Upper lobe of left lung (tissue), 6 donors: ENCODE results near the gene RIMS4. TPM values are rescaled to one million over a fixed set of nuclear protein-coding genes. Genes with fewer than 3 reads are reported as not detected.

Experiments
- ATAC-seq, 2 donors: fragments of 200-7000 bp; cut with Tn5 transposase; one replicate each; pipeline ENCODE4 v1.9.1; 2022; ENCODE audit warnings: mild to moderate bottlenecking in 2 of 2, moderate library complexity in 2 of 2; ENCODE audit not compliant: low FRiP score in 2 of 2
- DNase-seq, 2 donors: peaks; one replicate each; pipeline ENCODE4 v3.0.0-alpha.2; 2019 to 2020
- H3K27ac ChIP-seq, 4 donors: fragments of 200-600 bp; sonication (generic); one replicate each; pipeline ENCODE4 v1.5.1; 2016 to 2019
- H3K27me3 ChIP-seq, 4 donors: fragments of 200-600 bp; sonication (generic); one replicate each; pipeline ENCODE4 v1.5.1; 2017 to 2019
- H3K36me3 ChIP-seq, 4 donors: fragments of 200-600 bp; sonication (generic); one replicate each; pipeline ENCODE4 v1.5.1; 2016 to 2019
- H3K4me1 ChIP-seq, 4 donors: fragments of 200-600 bp; sonication (generic); one replicate each; pipeline ENCODE4 v1.5.1; 2018 to 2019
- H3K4me3 ChIP-seq, 4 donors: fragments of 200-600 bp; sonication (generic); one replicate each; pipeline ENCODE4 v1.5.1; 2017 to 2019; ENCODE audit warnings: mild to moderate bottlenecking in 2 of 4, moderate library complexity in 1 of 4
- H3K9me3 ChIP-seq, 4 donors: fragments of 200-600 bp; sonication (generic); one replicate each; pipeline ENCODE4 v1.5.1; 2018 to 2019
- CTCF ChIP-seq, 6 experiments: fragments of 450-650 bp in 4 of 6; fragments of 200-600 bp in 2 of 6; sonication (generic) in 2 of 6; IDR thresholded peaks; one replicate each; pipeline ENCODE4 v1.5.1; 2016 to 2019; ENCODE audit warnings: antibody characterized with exemption in 6 of 6
- EP300 ChIP-seq, 4 donors: sonication (generic); formaldehyde crosslinking; IDR thresholded peaks; one replicate each; pipeline ENCODE4 v1.5.1; 2017; ENCODE audit warnings: antibody characterized with exemption in 4 of 4, control low read depth in 2 of 4
- POLR2A ChIP-seq, 4 donors: fragments of 450-650 bp; IDR thresholded peaks; one replicate each; pipeline ENCODE4 v1.5.1; 2016 to 2017; ENCODE audit warnings: antibody characterized with exemption in 4 of 4, mild to moderate bottlenecking in 2 of 4
- POLR2AphosphoS5 ChIP-seq, 2 donors: sonication (generic); formaldehyde crosslinking; IDR thresholded peaks; one replicate each; pipeline ENCODE4 v1.5.1; 2017; ENCODE audit warnings: antibody characterized with exemption in 2 of 2
- WGBS, 2 donors: methylation state at CpG; one replicate each; pipeline ENCODE4 v1.1.5; 2017 to 2018; 5-methylcytosine and 5-hydroxymethylcytosine counted together
- total RNA-seq, 6 donors: library from RNA; depleted of rRNA in 4 of 6; stranded (reverse); fragments of >200 nt in 4 of 6; gene quantifications; one replicate each; pipeline versions ENCODE4 v1.1.0 to v1.2.1, GENCODE V29; 2016 to 2021
- donor health status: DM: no; HTN: no; CAD: no; lungs with moderate emphysema.
- donor health status: DM: no; HTN: yes; CAD: no; lungs with severe emphysema.

The RIMS4 gene
- total RNA-seq, 6 donors from 2014 or later: 1.0 to 2.2 (median 2.1) TPM

- DNase-seq (no peak), ATAC-seq (no peak)
- Histone ChIP-seq H3K4me1 (peaks cover 10 to 29% (median 24%) of the 10 kb centered on the region in 4 donors), H3K36me3 (no peaks in the 10 kb centered on the region), H3K9me3 (no peaks in the 10 kb centered on the region), H3K27ac (peak overlapping the region in 3 of 4 donors; percentile 35 to 80 (median 79)), H3K27me3 (no peaks in the 10 kb centered on the region), H3K4me3 (no peak overlapping the region)
- 86% methylated on average over 1 to 4 of the region's 4 CpGs for WGBS, 2 donors
- TF ChIP-seq CTCF (IDR thresholded peaks at IDR 0.05) (no peak), EP300 (IDR thresholded peaks at IDR 0.05) (no peak), POLR2A (IDR thresholded peaks at IDR 0.05) (no peak), POLR2AphosphoS5 (IDR thresholded peaks at IDR 0.05) (no peak)
Measured at GRCh38 chr20:44704551-44704971, 105.8 kb downstream of the RIMS4 start.

GRCh38 chr20:44703956-44704488 lies 106.3 kb downstream of the RIMS4 start:
- 82 to 83% methylated on average over 8 to 9 of the region's 9 CpGs for WGBS, 2 donors
- Histone ChIP-seq H3K27me3 (no peaks in the 10 kb centered on the region), H3K9me3 (no peaks in the 10 kb centered on the region), H3K27ac (peak overlapping the region; percentile 68 to 80 (median 75)), H3K4me1 (peaks cover 10 to 29% (median 24%) of the 10 kb centered on the region in 4 donors), H3K4me3 (no peak overlapping the region), H3K36me3 (no peaks in the 10 kb centered on the region)
- ATAC-seq (no peak), DNase-seq (no peak)
- TF ChIP-seq CTCF (IDR thresholded peaks at IDR 0.05) (no peak), EP300 (IDR thresholded peaks at IDR 0.05) (no peak), POLR2AphosphoS5 (IDR thresholded peaks at IDR 0.05) (no peak), POLR2A (IDR thresholded peaks at IDR 0.05) (no peak)

GRCh38 chr20:44703183-44703925 lies 107.0 kb downstream of the RIMS4 start:
- Histone ChIP-seq H3K27ac (peak overlapping the region; percentile 68 to 80 (median 75)), H3K4me3 (no peak overlapping the region), H3K36me3 (no peaks in the 10 kb centered on the region), H3K4me1 (peaks cover 10 to 29% (median 24%) of the 10 kb centered on the region in 4 donors), H3K9me3 (no peaks in the 10 kb centered on the region), H3K27me3 (no peaks in the 10 kb centered on the region)
- ATAC-seq (peak; percentile 7 to 56), DNase-seq (no peak)
- TF ChIP-seq CTCF (IDR thresholded peaks at IDR 0.05) (no peak), POLR2A (IDR thresholded peaks at IDR 0.05) (no peak), EP300 (IDR thresholded peaks at IDR 0.05) (no peak), POLR2AphosphoS5 (IDR thresholded peaks at IDR 0.05) (no peak)
- 62 to 75% methylated on average over 11 to 12 of the region's 12 CpGs for WGBS, 2 donors

GRCh38 chr20:44702776-44703175 lies 107.6 kb downstream of the RIMS4 start:
- Histone ChIP-seq H3K36me3 (no peaks in the 10 kb centered on the region), H3K4me3 (no peak overlapping the region), H3K27ac (peak overlapping the region; percentile 68 to 80 (median 75)), H3K4me1 (peaks cover 10 to 29% (median 24%) of the 10 kb centered on the region in 4 donors), H3K27me3 (no peaks in the 10 kb centered on the region), H3K9me3 (no peaks in the 10 kb centered on the region)
- 20 to 49% methylated on average over 4 to 6 of the region's 9 CpGs for WGBS, 2 donors
- TF ChIP-seq POLR2AphosphoS5 (IDR thresholded peaks at IDR 0.05) (peak; percentile 54 to 77), EP300 (IDR thresholded peaks at IDR 0.05) (peak in 2 of 4 donors; percentile 61 to 75), POLR2A (IDR thresholded peaks at IDR 0.05) (no peak), CTCF (IDR thresholded peaks at IDR 0.05) (no peak)
- DNase-seq (peak; percentile 66 to 76), ATAC-seq (peak; percentile 72 to 89)
